ENCODE results near the gene GAL3ST2. TPM values are rescaled to one million over a fixed set of nuclear protein-coding genes. Genes with fewer than 3 reads are reported as not detected.

The GAL3ST2 gene
- total RNA-seq, 2 experiments from 2014 or later = 1.5 to 1.9 TPM

DNA sequence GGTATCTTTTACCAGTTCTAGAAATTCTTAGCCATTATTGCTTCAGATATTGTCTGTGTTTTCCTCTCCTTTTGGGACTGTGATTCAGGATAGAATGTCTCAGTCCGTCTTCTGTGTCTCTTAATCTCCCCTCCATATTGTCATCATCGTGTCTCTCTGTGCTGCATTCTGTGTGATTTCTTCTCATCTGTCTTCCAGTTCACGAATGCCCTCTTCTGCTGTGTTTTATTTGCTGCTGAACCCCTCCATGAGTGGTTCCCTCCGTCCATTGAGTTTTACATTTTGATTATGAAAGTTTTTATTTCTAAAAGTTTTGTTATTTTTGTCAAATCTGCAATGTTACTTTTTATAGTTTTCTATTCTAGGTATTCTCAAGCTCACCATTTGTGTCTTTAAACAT, 30.5 kb upstream of the GAL3ST2 start:
- POLR2A ChIA-PET = interaction anchor here (0.7 kb wide), 1 partner anchor 10 kb away, joined by 3 read pairs; no protein-coding TSS in a partner anchor
- no peak for ATAC-seq (ENCODE audit: poor library complexity)
- Histone ChIP-seq H3K36me3 (ENCODE audit: insufficient read depth, low read length) (peaks cover 30% of the 10 kb centered on the region), H3K4me1 (ENCODE audit: insufficient read depth, low read length) (peaks cover 13% of the 10 kb centered on the region), H3K4me3 (ENCODE audit: low read length) (no peak overlapping the region), H3K9me3 (ENCODE audit: control insufficient read depth in 1 of 2, insufficient read depth in 1 of 2, low read length in 2 of 2) (peaks cover 0 to 9% of the 10 kb centered on the region in 2 experiments), H3K27ac (ENCODE audit: low read depth in 1 of 2, low read length in 2 of 2) (no peak overlapping the region), H3K27me3 (ENCODE audit: control insufficient read depth in 1 of 2, insufficient read depth in 2 of 2, low read length in 2 of 2) (no peaks in the 10 kb centered on the region)
- DNase-seq = no peak
- H3K27ac Mint-ChIP-seq = no peak overlapping the region
- peaks cover 41% of the 10 kb centered on the region for H3K36me3 Mint-ChIP-seq (ENCODE audit: low read depth)
- no peak overlapping the region for H3K4me3 Mint-ChIP-seq
- no peaks in the 10 kb centered on the region for H3K27me3 Mint-ChIP-seq
- peaks cover 3% of the 10 kb centered on the region for H3K4me1 Mint-ChIP-seq (ENCODE audit: low read depth)
- TF ChIP-seq, protein P1, sequence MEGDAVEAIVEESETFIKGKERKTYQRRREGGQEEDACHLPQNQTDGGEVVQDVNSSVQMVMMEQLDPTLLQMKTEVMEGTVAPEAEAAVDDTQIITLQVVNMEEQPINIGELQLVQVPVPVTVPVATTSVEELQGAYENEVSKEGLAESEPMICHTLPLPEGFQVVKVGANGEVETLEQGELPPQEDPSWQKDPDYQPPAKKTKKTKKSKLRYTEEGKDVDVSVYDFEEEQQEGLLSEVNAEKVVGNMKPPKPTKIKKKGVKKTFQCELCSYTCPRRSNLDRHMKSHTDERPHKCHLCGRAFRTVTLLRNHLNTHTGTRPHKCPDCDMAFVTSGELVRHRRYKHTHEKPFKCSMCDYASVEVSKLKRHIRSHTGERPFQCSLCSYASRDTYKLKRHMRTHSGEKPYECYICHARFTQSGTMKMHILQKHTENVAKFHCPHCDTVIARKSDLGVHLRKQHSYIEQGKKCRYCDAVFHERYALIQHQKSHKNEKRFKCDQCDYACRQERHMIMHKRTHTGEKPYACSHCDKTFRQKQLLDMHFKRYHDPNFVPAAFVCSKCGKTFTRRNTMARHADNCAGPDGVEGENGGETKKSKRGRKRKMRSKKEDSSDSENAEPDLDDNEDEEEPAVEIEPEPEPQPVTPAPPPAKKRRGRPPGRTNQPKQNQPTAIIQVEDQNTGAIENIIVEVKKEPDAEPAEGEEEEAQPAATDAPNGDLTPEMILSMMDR (IDR thresholded peaks at IDR 0.05) = no peak
- intact Hi-C loops (cut with DNase I, micrococcal nuclease) = no loop called here
- no peaks in the 10 kb centered on the region for H3K9me3 Mint-ChIP-seq
- CTCF ChIA-PET = no interaction called here

DNA sequence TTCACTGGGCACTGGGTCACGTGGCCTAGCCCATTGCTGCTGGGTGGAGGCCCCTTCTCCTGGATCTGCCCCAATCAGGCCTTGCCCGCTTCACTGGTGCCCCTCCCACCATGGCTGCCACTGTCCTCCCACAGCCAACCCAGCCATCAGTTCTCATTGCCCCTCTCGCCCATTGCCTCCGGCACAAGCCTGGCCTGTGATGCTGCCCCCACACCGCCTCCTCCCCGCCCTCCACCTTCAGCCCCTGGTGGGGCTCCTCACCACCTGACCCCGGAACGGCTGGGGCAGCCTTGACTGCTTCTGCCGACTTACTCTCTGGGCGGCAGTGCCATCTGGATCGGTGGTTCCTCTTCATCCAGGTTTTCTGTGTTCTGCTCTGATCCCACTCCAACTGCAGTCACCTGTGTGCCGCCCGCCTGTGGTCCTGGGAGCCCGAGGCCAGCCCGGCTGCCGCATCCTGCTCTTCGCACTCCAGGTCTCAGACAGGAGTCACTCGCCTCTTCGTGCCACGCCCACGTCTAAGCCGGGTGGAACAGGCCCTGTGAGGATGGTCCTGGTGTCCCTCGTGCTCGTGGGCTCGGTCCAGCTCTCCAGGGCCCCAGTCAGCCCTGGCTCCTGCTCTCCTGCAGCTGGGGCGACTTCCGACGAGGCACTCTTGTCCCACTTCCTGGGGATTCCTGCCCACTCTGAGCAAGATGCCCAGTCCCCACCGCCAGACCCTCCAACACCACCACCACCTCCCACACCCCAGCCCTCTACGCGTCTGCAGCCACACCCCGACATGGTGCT, 28.0 kb upstream of the GAL3ST2 start:
- H3K27me3 Mint-ChIP-seq = no peaks in the 10 kb centered on the region
- H3K4me3 Mint-ChIP-seq = no peak overlapping the region
- TF ChIP-seq, protein P1 (IDR thresholded peaks at IDR 0.05) = no peak
- Histone ChIP-seq H3K36me3 (ENCODE audit: insufficient read depth, low read length) (peaks cover 40% of the 10 kb centered on the region), H3K27me3 (ENCODE audit: control insufficient read depth in 1 of 2, insufficient read depth in 2 of 2, low read length in 2 of 2) (no peaks in the 10 kb centered on the region), H3K4me1 (ENCODE audit: insufficient read depth, low read length) (no peaks in the 10 kb centered on the region), H3K9me3 (ENCODE audit: control insufficient read depth in 1 of 2, insufficient read depth in 1 of 2, low read length in 2 of 2) (no peaks in the 10 kb centered on the region), H3K4me3 (ENCODE audit: low read length) (no peak overlapping the region), H3K27ac (ENCODE audit: low read depth in 1 of 2, low read length in 2 of 2) (no peak overlapping the region)
- no peaks in the 10 kb centered on the region for H3K9me3 Mint-ChIP-seq
- H3K27ac Mint-ChIP-seq = no peak overlapping the region
- DNase-seq = no peak
- intact Hi-C loops (cut with DNase I, micrococcal nuclease) = no loop called here
- H3K36me3 Mint-ChIP-seq (ENCODE audit: low read depth) = peaks cover 41% of the 10 kb centered on the region
- no peak for ATAC-seq (ENCODE audit: poor library complexity)
- CTCF ChIA-PET = no interaction called here
- H3K4me1 Mint-ChIP-seq (ENCODE audit: low read depth) = no peaks in the 10 kb centered on the region
- POLR2A ChIA-PET = no interaction called here

DNA sequence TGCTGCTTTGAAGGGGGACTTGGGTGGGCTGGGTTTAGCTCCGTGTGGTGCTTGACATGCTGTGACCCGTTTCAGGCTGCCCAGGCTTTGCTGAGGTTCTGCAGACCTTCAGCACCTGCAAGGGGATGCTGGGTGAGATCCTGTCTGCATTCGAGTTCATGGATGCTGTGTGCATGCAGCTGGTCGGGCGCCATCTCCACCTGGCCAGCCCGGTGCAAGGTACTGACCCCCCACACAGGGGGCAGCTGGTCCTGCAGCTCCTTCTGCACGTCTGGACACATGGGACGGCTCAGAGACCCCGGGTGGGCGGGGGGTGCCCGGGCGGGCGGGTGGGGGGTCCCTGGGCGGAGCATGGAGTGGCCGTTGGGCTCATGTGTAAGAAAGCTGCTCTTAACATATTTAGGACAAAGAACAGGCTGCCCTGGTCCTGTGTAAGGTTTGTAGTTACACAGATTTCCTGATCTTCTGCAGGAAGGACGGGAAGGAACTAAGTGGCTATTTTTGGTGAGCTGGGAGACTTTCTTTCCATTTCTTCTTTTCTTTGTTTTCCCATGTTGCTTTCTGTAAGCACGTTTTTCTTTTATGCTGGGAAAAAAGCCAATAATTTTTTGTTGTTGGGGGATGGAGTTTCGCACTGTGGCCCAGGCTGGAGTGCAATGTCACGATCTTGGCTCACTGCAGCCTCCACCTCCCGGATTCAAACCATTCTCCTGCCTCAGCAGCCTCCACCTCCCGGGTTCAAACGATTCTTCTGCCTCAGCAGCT, 26.4 kb upstream of the GAL3ST2 start:
- Mint-ChIP-seq H3K4me3 (no peak overlapping the region), H3K4me1 (ENCODE audit: low read depth) (no peaks in the 10 kb centered on the region), H3K9me3 (no peaks in the 10 kb centered on the region), H3K27me3 (no peaks in the 10 kb centered on the region), H3K27ac (no peak overlapping the region), H3K36me3 (ENCODE audit: low read depth) (peaks cover 40% of the 10 kb centered on the region)
- Histone ChIP-seq H3K4me3 (ENCODE audit: low read length) (no peak overlapping the region), H3K27me3 (ENCODE audit: control insufficient read depth in 1 of 2, insufficient read depth in 2 of 2, low read length in 2 of 2) (no peaks in the 10 kb centered on the region), H3K9me3 (ENCODE audit: control insufficient read depth in 1 of 2, insufficient read depth in 1 of 2, low read length in 2 of 2) (no peaks in the 10 kb centered on the region), H3K36me3 (ENCODE audit: insufficient read depth, low read length) (peaks cover 34% of the 10 kb centered on the region), H3K4me1 (ENCODE audit: insufficient read depth, low read length) (no peaks in the 10 kb centered on the region), H3K27ac (ENCODE audit: low read depth in 1 of 2, low read length in 2 of 2) (no peak overlapping the region)
- DNase-seq (no peak), ATAC-seq (ENCODE audit: poor library complexity) (no peak)
- CTCF ChIA-PET = no interaction called here
- TF ChIP-seq, protein P1 (IDR thresholded peaks at IDR 0.05) = no peak
- POLR2A ChIA-PET = no interaction called here
- intact Hi-C loops (cut with DNase I, micrococcal nuclease) = no loop called here
